ENCODE results near the gene PSME4.

DNA sequence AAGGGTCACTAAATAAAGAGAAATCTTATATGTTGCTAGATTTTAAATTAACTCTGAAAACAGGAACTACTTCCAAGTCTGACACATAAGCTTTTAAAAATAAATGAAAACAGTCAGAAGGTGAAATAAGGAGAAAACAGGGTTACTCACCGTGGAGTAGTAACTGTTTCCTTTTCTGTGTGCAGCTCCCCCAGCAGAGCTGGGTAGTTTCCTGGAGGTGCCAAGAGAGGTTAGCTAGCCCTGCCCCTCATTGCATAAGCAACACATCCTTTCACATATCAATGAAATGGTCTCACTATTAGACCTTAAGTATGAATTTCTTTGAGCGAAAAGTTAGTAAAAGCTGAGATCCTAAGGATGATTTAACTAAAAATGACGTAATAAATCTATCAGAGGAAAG lies 57.1 kb downstream of the PSME4 start:
- TF ChIP-seq, protein P1, sequence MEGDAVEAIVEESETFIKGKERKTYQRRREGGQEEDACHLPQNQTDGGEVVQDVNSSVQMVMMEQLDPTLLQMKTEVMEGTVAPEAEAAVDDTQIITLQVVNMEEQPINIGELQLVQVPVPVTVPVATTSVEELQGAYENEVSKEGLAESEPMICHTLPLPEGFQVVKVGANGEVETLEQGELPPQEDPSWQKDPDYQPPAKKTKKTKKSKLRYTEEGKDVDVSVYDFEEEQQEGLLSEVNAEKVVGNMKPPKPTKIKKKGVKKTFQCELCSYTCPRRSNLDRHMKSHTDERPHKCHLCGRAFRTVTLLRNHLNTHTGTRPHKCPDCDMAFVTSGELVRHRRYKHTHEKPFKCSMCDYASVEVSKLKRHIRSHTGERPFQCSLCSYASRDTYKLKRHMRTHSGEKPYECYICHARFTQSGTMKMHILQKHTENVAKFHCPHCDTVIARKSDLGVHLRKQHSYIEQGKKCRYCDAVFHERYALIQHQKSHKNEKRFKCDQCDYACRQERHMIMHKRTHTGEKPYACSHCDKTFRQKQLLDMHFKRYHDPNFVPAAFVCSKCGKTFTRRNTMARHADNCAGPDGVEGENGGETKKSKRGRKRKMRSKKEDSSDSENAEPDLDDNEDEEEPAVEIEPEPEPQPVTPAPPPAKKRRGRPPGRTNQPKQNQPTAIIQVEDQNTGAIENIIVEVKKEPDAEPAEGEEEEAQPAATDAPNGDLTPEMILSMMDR (IDR thresholded peaks at IDR 0.05) = no peak
- TF ChIP-seq POLR2A (IDR thresholded peaks at IDR 0.05) = no peak
